Tibial artery (tissue), 4 donors: ENCODE results near the gene TAF4.

Experiments used
- DNase-seq, 2 donors: peaks; one replicate each; pipeline ENCODE4 v3.0.0-alpha.2; 2019
- H3K27ac ChIP-seq, 2 donors: fragments of 200-600 bp; sonication (generic) in 1 of 2; 1 replicate in 1 of 2; 2 replicates in 1 of 2; pipeline ENCODE4 v1.5.1; 2018 to 2019; ENCODE audit warnings: mild to moderate bottlenecking in 1 of 2
- H3K27me3 ChIP-seq, 2 donors: fragments of 200-600 bp; sonication (generic) in 1 of 2; one replicate each; pipeline versions ENCODE4 v1.5.1 to v1.6.0; 2016 to 2019
- H3K36me3 ChIP-seq, 3 donors: fragments of 200-600 bp; sonication (generic) in 2 of 3; one replicate each; pipeline ENCODE4 v1.5.1; 2016 to 2019; ENCODE audit warnings: mild to moderate bottlenecking in 2 of 3
- H3K4me1 ChIP-seq, 4 donors: fragments of 200-600 bp; sonication (generic) in 2 of 4; 1 replicate in 3 of 4; 2 replicates in 1 of 4; pipeline ENCODE4 v1.5.1; 2016 to 2019
- H3K4me3 ChIP-seq, 2 donors: fragments of 200-600 bp; sonication (generic) in 1 of 2; 1 replicate in 1 of 2; 2 replicates in 1 of 2; pipeline ENCODE4 v1.5.1; 2018 to 2019; ENCODE audit warnings: mild to moderate bottlenecking in 2 of 2
- H3K9me3 ChIP-seq, 3 donors: fragments of 200-600 bp; sonication (generic) in 1 of 3; one replicate each; pipeline ENCODE4 v1.5.1; 2016 to 2019
- intact Hi-C: fragments of 100-400 bp; cut with DNase I; formaldehyde crosslinking; loops from one replicate; pipeline ENCODE4 v1.15.0; 2023; ENCODE audit warnings: low total_unique reads
- TF ChIP-seq, protein P1 (sequence below), 2 experiments: fragments of 200-600 bp in 1 of 2; fragments of 450-650 bp in 1 of 2; IDR thresholded peaks; one replicate each; pipeline ENCODE4 v1.5.1; 2017 to 2019; ENCODE audit warnings: antibody characterized with exemption in 2 of 2, mild to moderate bottlenecking in 1 of 2, moderate library complexity in 1 of 2

The TAF4 gene

DNA sequence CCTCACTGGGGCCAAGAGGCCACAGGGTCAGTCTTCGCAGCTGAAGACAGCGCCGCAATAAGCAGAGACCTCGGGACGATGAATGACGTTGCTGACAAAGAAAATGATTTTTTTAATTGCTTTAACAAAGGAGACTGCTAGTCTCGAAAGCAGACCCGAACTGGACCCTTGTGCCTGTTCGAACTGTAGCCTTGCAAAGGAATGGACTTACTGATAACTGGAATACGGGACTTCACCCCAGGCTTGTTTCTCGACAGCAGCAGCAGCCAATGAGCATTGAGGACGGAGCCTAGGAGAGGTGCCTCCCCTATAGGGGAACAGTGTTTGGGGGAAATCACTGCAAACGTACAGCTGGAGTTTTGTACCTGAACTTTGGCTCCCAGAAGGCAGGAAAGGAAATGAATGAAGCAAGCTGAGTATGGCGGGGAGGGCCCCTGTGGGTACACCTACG, 1.3 kb upstream of the TAF4 start:
- H3K4me3 ChIP-seq = peak overlapping the region; percentile 77 to 86
- intact Hi-C loops = loop anchor here (5.0 kb wide), 2 partner anchors 55 to 75 kb away; partner anchors contain the start of genes LSM14B, PSMA7 and SS18L1
- H3K27me3 ChIP-seq = no peaks in the 10 kb centered on the region
- TF ChIP-seq, protein P1, sequence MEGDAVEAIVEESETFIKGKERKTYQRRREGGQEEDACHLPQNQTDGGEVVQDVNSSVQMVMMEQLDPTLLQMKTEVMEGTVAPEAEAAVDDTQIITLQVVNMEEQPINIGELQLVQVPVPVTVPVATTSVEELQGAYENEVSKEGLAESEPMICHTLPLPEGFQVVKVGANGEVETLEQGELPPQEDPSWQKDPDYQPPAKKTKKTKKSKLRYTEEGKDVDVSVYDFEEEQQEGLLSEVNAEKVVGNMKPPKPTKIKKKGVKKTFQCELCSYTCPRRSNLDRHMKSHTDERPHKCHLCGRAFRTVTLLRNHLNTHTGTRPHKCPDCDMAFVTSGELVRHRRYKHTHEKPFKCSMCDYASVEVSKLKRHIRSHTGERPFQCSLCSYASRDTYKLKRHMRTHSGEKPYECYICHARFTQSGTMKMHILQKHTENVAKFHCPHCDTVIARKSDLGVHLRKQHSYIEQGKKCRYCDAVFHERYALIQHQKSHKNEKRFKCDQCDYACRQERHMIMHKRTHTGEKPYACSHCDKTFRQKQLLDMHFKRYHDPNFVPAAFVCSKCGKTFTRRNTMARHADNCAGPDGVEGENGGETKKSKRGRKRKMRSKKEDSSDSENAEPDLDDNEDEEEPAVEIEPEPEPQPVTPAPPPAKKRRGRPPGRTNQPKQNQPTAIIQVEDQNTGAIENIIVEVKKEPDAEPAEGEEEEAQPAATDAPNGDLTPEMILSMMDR (IDR thresholded peaks at IDR 0.05) = no peak
- no peaks in the 10 kb centered on the region for H3K9me3 ChIP-seq
- no peaks in the 10 kb centered on the region for H3K36me3 ChIP-seq
- H3K27ac ChIP-seq = peak overlapping the region; percentile 89 to 95
- no peak for DNase-seq
- H3K4me1 ChIP-seq = peaks cover 7 to 40% (median 29%) of the 10 kb centered on the region in 4 donors

DNA sequence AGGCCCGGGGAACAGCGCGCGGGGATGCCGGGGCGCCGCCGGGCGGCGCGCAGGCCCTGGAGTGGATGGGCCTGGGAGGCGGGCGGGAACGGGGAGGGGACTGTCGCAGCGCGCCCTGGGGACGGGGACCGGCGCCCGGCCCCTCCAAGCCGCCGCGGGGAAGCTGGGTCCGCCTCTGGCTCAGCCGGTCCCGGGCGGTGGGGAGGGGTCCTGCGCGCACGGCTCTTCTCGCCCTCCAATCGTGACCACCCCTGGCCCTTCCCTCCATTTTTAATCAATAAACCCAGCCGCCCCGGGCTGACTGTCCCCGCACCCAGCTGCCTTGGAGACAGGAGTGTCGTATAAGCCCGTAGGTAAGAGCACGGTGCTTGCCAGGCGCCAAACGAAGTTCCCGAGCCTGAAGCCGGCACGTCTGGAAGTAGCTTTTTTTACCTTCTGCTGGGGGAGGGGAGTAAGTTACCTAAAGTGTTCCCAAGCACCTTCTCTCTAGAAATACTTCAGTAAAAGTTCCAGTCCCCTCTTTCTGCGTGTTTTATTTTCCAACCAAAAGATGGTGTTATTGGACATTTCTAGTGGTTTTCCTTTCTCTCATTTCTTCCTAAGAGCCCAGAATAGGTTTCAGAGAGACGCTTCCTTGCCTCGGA, 780 bp upstream of the TAF4 start:
- Histone ChIP-seq H3K27ac (peak overlapping the region; percentile 89 to 95), H3K36me3 (no peaks in the 10 kb centered on the region), H3K4me3 (peak overlapping the region; percentile 77 to 86), H3K27me3 (no peaks in the 10 kb centered on the region), H3K4me1 (peaks cover 7 to 40% (median 29%) of the 10 kb centered on the region in 4 donors), H3K9me3 (no peaks in the 10 kb centered on the region)
- no peak for DNase-seq
- TF ChIP-seq, protein P1 (IDR thresholded peaks at IDR 0.05) = no peak
- intact Hi-C loops = loop anchor here (5.0 kb wide), 2 partner anchors 56 to 76 kb away; partner anchors contain the start of genes LSM14B, PSMA7 and SS18L1

DNA sequence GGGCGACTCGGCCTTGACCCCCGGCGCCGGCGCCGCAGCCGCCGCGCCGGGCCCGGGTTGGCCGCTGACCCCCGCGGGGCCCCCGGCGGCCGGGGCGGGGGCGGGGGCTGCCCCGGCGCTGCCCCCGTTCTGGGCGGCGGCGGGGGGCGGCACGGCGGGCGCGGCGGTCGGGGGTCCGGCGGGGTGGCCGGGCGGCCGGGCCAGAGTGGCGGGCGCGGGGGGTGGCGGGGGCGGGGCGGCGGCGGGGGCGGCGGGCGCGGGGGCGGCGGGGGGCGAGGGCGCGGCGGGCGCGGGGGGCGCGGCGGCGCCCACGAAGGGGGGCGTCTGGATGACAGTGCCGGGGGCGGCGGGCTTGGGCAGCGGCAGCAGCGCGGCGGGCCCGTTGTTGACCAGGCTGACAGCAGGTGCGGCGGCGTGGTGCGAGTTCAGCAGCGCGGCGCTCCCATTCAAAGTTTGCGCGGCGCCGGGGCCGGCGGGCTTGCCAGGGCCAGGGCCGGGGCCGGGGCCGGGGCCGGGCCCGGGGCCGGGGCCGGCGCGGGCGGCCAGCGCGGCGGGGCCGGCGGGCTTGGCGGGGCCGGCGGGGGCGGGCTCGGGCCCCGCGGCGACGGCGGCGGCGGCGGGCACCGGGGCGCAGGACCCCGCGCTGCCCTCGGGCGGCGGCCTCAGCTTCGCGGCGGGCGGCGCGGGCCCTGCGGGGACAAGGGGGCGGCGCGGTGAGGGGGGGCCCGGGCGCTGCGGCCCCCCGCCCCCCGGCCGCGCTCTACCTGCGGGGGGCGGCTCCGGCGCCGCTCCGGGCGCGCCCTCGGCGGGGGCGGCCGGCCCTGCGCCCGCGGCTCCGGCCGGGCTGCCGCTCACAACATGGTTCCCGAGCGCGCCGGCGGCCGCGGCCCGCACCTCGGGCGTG, 659 bp downstream of the TAF4 start:
- DNase-seq = no peak
- no peaks in the 10 kb centered on the region for H3K36me3 ChIP-seq
- H3K9me3 ChIP-seq = no peaks in the 10 kb centered on the region
- H3K4me1 ChIP-seq = peaks cover 7 to 40% (median 31%) of the 10 kb centered on the region in 4 donors
- no peaks in the 10 kb centered on the region for H3K27me3 ChIP-seq
- intact Hi-C loops = loop anchor here (5.0 kb wide), 2 partner anchors 57 to 77 kb away; partner anchors contain the start of genes LSM14B, PSMA7 and SS18L1
- TF ChIP-seq, protein P1 (IDR thresholded peaks at IDR 0.05) = no peak
- H3K4me3 ChIP-seq = peak overlapping the region; percentile 77 to 86
- H3K27ac ChIP-seq = peak overlapping the region; percentile 50 to 61

DNA sequence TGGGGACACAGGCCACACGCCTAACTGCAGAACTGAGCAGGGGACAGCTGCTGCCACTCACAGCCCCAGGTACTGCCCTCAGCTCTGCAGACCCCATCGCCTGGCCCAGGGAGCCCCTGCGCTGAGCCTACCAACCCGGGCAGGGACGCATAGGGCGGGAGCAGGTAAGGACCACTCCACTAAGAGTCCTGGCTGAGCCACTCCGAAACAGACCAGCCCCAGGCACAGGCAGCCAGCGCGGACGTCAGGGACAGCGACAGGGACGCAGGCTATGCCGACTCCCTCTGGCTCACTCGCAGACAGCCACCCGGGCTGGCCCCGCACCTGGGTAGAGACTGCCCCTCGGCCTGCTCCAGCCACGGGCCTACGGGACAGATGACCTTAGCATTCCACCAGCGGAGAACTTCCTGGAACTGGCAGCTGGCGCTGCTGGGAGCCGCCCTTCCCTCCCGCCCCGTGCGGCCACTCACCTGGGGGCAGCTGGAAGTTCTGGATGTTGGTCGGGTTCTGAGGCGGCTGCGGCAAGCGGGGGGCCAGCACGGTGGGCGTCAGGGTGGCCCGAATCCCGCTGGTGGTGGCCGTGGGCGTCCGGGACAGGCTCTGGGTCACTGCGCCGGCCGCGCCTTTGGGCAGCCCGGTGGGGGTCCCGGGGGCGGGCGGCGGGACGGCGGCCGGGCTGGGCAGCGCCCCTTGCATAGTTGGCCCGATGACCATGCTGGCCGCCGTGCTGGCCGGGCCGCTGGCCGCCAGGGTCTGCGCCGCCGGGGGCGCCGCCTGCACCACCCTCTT, 1.5 kb downstream of the TAF4 start:
- H3K4me3 ChIP-seq = peak overlapping the region; percentile 52 to 58
- TF ChIP-seq, protein P1 (IDR thresholded peaks at IDR 0.05) = no peak
- H3K36me3 ChIP-seq = no peaks in the 10 kb centered on the region
- H3K27ac ChIP-seq = peak overlapping the region in 1 of 2 donors; percentile 22
- intact Hi-C loops = no loop called here
- H3K27me3 ChIP-seq = no peaks in the 10 kb centered on the region
- H3K9me3 ChIP-seq = no peaks in the 10 kb centered on the region
- DNase-seq = no peak
- peaks cover 7 to 40% (median 32%) of the 10 kb centered on the region in 4 donors for H3K4me1 ChIP-seq
